ENCODE measurements around the gene ELOA.

ELOA gene

DNA sequence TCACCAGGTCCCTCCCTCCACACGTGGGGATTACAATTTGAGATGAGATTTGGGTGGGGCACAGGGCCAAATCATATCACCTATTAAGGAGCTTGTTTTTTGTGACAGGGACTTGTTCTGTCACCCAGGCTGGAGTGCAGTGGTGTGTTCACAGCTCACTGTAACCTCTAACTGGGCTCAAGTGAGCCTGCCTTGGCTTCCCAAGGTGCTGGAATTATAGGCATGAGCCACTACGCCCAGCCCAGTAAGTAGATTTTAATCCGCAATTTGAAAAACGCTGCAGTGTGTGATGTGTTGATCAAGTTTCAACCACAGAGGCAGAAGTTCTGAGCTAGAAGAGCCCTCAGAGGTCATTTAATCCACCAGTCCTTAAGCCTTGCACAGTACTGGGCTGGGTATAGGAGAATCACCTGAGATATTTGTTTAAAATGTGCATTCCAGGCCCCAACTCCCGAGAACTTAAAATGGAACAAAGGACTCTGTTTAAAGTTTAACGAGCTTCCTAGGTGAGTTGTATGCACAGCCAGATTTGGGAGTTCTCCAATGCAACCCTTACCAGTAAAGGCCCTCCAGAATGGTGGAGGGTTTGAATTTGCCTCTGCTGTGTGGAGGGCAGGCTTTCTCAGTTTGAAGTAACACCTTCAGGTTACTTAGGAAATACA, 38.3 kb upstream of the ELOA start:
- peaks cover 22% of the 10 kb centered on the region for H3F3A ChIP-seq (ENCODE audit: insufficient read depth)
- peaks cover 9% of the 10 kb centered on the region for H3K36me3 ChIP-seq (ENCODE audit: low read length)
- H2AFZ ChIP-seq (ENCODE audit: low read depth, low read length, severe bottlenecking) = no peak overlapping the region
- H3K9ac ChIP-seq (ENCODE audit: low read length) = no peak overlapping the region
- no peaks in the 10 kb centered on the region for H3K9me2 ChIP-seq (replicated peaks; ENCODE audit: insufficient read depth, low read length)
- no peak overlapping the region for H3K27ac ChIP-seq (ENCODE audit: low read depth, low read length)
- no peaks in the 10 kb centered on the region for H3K27me3 ChIP-seq (ENCODE audit: low read length)
- H4K20me1 ChIP-seq (ENCODE audit: low read depth, low read length) = peaks cover 10% of the 10 kb centered on the region; the same call in 1 of the 2 replicates
- H3K79me2 ChIP-seq (ENCODE audit: insufficient read depth, low read length) = peaks cover 14% of the 10 kb centered on the region; the same call in 1 of the 2 replicates
- no peaks in the 10 kb centered on the region for H3K9me3 ChIP-seq (ENCODE audit: insufficient read depth, low read length)
- no peak overlapping the region for H3K4me3 ChIP-seq (ENCODE audit: insufficient read depth, low read length, poor library complexity, severe bottlenecking)
- no peak overlapping the region for H3K4me2 ChIP-seq (ENCODE audit: low read depth, low read length, poor library complexity, severe bottlenecking)
- TF ChIP-seq, protein P1, sequence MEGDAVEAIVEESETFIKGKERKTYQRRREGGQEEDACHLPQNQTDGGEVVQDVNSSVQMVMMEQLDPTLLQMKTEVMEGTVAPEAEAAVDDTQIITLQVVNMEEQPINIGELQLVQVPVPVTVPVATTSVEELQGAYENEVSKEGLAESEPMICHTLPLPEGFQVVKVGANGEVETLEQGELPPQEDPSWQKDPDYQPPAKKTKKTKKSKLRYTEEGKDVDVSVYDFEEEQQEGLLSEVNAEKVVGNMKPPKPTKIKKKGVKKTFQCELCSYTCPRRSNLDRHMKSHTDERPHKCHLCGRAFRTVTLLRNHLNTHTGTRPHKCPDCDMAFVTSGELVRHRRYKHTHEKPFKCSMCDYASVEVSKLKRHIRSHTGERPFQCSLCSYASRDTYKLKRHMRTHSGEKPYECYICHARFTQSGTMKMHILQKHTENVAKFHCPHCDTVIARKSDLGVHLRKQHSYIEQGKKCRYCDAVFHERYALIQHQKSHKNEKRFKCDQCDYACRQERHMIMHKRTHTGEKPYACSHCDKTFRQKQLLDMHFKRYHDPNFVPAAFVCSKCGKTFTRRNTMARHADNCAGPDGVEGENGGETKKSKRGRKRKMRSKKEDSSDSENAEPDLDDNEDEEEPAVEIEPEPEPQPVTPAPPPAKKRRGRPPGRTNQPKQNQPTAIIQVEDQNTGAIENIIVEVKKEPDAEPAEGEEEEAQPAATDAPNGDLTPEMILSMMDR (IDR thresholded peaks at IDR 0.05; ENCODE audit: insufficient read depth, low read length, poor library complexity, severe bottlenecking) = no peak
- no peak for TF ChIP-seq EZH2phosphoT487 (conservative IDR thresholded peaks at IDR 0.05; ENCODE audit: low read length)

DNA sequence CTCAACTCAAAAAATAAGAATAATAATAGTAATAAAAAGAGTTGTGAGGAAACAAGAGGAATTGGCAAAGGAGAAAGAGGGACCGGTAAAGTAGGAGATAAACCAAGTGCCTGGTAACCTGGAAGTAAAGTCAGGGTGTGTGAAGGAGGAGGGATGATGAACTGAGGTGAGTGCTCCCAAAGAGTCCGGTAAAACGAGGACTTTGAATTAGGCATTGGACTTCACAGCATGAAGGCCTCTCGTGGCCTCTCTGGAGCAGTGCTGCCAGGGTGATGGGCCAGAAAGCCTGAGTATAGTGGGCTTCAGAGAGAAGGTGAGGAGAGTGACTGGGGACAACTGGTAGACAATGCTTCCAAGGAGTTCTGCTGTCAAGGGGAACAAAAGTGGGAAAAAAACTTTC, 34.0 kb upstream of the ELOA start:
- no peak overlapping the region for H3K4me3 ChIP-seq (ENCODE audit: insufficient read depth, low read length, poor library complexity, severe bottlenecking)
- H3K27ac ChIP-seq (ENCODE audit: low read depth, low read length) = no peak overlapping the region
- H3K36me3 ChIP-seq (ENCODE audit: low read length) = no peaks in the 10 kb centered on the region
- no peak for TF ChIP-seq EZH2phosphoT487 (conservative IDR thresholded peaks at IDR 0.05; ENCODE audit: low read length)
- TF ChIP-seq, protein P1 (IDR thresholded peaks at IDR 0.05; ENCODE audit: insufficient read depth, low read length, poor library complexity, severe bottlenecking) = no peak
- no peaks in the 10 kb centered on the region for H3K27me3 ChIP-seq (ENCODE audit: low read length)
- no peak overlapping the region for H3K9ac ChIP-seq (ENCODE audit: low read length)
- no peak overlapping the region for H2AFZ ChIP-seq (ENCODE audit: low read depth, low read length, severe bottlenecking)
- H3F3A ChIP-seq (ENCODE audit: insufficient read depth) = peaks cover 3% of the 10 kb centered on the region; the same call in 1 of the 2 replicates
- peaks cover 10% of the 10 kb centered on the region; the same call in 1 of the 2 replicates for H3K79me2 ChIP-seq (ENCODE audit: insufficient read depth, low read length)
- H4K20me1 ChIP-seq (ENCODE audit: low read depth, low read length) = no peaks in the 10 kb centered on the region
- H3K9me2 ChIP-seq (replicated peaks; ENCODE audit: insufficient read depth, low read length) = no peaks in the 10 kb centered on the region
- no peaks in the 10 kb centered on the region for H3K9me3 ChIP-seq (ENCODE audit: insufficient read depth, low read length)
- no peak overlapping the region for H3K4me2 ChIP-seq (ENCODE audit: low read depth, low read length, poor library complexity, severe bottlenecking)

DNA sequence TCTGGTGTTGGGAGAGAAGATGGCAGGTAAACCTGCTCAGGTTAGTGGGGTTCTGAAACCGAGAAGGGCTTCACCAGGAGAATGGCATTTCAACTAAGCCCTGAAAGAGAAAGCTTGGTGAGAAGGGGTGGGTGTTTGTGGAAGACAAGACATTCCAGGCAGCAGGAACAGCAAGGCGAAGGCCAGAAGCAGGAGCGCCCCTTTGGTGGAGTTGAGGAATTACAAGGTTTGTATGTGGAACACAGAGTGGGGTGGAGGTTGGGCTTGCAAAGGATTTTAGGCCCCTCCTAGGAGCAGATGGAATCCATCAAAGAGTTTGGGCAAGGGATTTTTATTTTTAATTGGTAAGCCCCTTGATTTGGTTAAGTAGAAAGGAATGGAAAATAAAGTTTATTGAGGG, 24.8 kb upstream of the ELOA start:
- no peaks in the 10 kb centered on the region for H4K20me1 ChIP-seq (ENCODE audit: low read depth, low read length)
- TF ChIP-seq EZH2phosphoT487 (conservative IDR thresholded peaks at IDR 0.05; ENCODE audit: low read length) = no peak
- TF ChIP-seq, protein P1 (IDR thresholded peaks at IDR 0.05; ENCODE audit: insufficient read depth, low read length, poor library complexity, severe bottlenecking) = peak; percentile 53

More for the DNA sequence above, 24.8 kb upstream of the ELOA start:
- Histone ChIP-seq H3K4me2 (ENCODE audit: low read depth, low read length, poor library complexity, severe bottlenecking) (no peak overlapping the region), H3K9me2 (replicated peaks; ENCODE audit: insufficient read depth, low read length) (no peaks in the 10 kb centered on the region), H3K9ac (ENCODE audit: low read length) (no peak overlapping the region), H3F3A (ENCODE audit: insufficient read depth) (peaks cover 7% of the 10 kb centered on the region), H3K9me3 (ENCODE audit: insufficient read depth, low read length) (no peaks in the 10 kb centered on the region), H3K36me3 (ENCODE audit: low read length) (no peaks in the 10 kb centered on the region), H3K27ac (ENCODE audit: low read depth, low read length) (no peak overlapping the region), H3K4me3 (ENCODE audit: insufficient read depth, low read length, poor library complexity, severe bottlenecking) (no peak overlapping the region), H3K27me3 (ENCODE audit: low read length) (no peaks in the 10 kb centered on the region), H2AFZ (ENCODE audit: low read depth, low read length, severe bottlenecking) (no peak overlapping the region), H3K79me2 (ENCODE audit: insufficient read depth, low read length) (no peaks in the 10 kb centered on the region)
